GM18951 (cell line): ENCODE results near the gene KLHL29.

Experiments used
- POLR2A ChIP-seq: IDR thresholded peaks from 4 replicates; pipeline ENCODE4 v1.6.1; 2011; ENCODE audit warnings: mild to moderate bottlenecking; ENCODE audit not compliant: insufficient read length, insufficient read depth; ENCODE audit errors: extremely low read depth
- in situ Hi-C: fragments of 300-500 bp; cut with MboI; formaldehyde crosslinking; loops from one replicate; pipeline ENCODE4 v1.12.0; 2022; ENCODE audit warnings: low sequenced_read_pairs, mixed read lengths, inconsistent platforms; ENCODE audit not compliant: unreplicated experiment

Gene KLHL29

DNA sequence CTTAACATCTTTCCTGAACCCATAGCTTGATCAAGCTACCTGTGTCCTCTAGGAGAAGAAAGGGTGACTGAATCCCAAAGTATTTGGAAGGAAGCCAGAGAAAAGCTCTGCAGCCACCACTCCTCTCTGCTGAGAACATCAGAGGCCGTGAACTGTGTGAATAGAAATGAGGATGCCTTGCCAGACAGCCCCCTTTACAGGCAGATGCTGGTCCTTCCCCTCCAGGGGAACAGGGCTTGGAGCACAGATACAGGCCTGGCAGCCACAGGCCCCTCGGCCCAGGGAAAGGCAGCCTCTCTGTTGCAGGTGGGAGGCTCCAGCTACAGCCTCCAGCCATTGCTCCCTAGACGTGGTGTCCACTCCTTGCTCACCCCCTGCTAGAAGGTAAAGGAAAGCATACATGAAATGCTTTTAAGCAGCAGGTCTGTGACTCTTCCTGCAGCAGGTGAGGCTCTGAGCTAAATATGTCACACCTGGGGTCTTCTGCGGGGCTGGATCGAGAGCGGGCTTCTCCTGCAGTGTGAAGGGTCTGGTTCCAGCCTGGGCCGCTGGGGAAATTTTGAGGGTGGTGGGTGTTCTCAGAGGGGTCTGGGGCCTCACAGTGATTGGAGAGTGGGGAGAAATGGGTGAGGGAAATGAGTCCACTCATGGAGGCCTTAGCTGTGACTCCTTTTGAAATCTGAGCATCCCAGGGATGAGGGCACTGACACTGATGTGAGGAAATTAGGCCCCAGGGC, 234.0 kb downstream of the KLHL29 start:
- no peak for TF ChIP-seq POLR2A
- in situ Hi-C loops, result no loop called here

- no peak for TF ChIP-seq POLR2A
- in situ Hi-C loops, result no loop called here
Measured at GRCh38 chr2:23619941-23620340, 235.0 kb downstream of the KLHL29 start.

DNA sequence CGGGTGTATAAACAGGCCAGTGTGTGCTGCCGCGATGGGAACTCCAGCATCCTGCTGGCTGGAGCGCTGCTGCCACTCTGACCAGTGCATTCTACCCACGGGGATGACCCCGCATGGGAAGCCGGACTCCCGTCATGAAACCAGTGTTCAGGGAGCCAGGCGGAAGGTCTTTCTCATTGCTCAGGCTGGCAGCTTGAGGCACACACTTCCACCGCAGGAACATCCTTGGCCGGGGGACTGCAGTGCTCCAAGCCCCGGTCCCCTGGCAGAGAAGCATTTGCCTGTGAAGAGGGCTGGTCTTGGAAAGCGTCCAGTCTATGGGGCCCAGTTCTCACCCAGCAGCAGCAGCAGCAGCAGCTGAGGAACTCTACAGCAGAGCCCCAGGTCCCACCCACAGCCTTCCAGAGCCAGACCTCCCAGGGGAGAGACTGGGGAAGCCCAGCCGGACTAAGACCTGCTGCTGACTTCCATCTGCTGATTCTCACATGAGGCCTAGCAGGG, 235.9 kb downstream of the KLHL29 start:
- in situ Hi-C loops, result no loop called here
- TF ChIP-seq POLR2A, result no peak

- in situ Hi-C loops, result no loop called here
Measured at GRCh38 chr2:23621616-23622015, 236.6 kb downstream of the KLHL29 start.

GRCh38 chr2:23622466-23622865, 237.5 kb downstream of the KLHL29 start:
- in situ Hi-C loops, result no loop called here
- no peak for TF ChIP-seq POLR2A

More at GRCh38 chr2:23621616-23622015, 236.6 kb downstream of the KLHL29 start:
- TF ChIP-seq POLR2A, result no peak

GRCh38 chr2:23622966-23623675, 238.1 kb downstream of the KLHL29 start:
- in situ Hi-C loops, result no loop called here
- no peak for TF ChIP-seq POLR2A

DNA sequence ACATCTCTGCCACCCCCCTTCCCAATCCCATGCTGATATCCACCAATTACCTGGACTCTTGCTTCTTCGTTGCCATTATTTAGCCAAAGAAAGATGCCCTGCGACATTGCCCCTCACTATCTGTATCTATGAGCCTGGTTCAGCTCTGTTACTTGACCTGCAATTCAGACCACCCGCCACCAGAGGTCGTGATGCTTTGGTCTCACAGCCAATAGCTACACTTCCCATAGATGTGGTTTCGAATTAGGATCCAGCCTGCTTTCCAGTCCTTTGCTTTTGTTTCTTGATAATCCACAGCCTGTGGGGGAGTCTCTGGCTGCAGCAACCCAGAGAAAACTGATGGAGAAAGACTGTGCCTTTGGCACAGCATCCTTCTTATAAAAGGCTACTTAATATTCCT, 239.4 kb downstream of the KLHL29 start:
- no peak for TF ChIP-seq POLR2A
- in situ Hi-C loops, result no loop called here

GRCh38 chr2:23624915-23625314, 239.9 kb downstream of the KLHL29 start:
- in situ Hi-C loops, result no loop called here
- no peak for TF ChIP-seq POLR2A

- in situ Hi-C loops, result no loop called here
- no peak for TF ChIP-seq POLR2A
Measured at GRCh38 chr2:23625726-23626125, 240.7 kb downstream of the KLHL29 start.

DNA sequence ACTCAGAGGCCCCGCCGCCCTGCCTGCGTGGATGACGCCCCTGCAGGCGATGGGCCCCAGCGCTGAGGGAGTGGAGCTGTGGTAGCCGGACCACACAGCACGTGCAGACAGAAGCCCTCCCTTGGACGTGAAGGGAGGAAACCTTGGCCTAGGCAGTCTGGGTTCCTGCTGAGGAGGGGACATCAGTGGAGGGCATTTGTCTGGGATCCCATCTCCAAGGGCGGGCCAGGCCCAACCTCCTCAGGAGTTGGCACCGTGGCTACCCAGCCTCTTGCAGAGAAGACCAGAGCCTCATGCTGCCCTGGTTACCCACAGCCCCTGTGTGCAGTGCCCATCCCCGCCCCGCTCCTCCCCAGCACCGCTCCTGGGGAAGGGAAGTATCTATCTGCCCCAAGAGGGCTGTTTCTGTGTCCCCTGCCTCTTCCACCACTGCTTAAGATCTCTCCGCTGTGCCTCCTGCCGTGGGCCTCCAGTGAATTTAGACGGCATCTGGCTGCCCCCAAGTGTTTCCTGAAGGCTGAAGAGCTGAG, 241.8 kb downstream of the KLHL29 start:
- in situ Hi-C loops, result no loop called here

DNA sequence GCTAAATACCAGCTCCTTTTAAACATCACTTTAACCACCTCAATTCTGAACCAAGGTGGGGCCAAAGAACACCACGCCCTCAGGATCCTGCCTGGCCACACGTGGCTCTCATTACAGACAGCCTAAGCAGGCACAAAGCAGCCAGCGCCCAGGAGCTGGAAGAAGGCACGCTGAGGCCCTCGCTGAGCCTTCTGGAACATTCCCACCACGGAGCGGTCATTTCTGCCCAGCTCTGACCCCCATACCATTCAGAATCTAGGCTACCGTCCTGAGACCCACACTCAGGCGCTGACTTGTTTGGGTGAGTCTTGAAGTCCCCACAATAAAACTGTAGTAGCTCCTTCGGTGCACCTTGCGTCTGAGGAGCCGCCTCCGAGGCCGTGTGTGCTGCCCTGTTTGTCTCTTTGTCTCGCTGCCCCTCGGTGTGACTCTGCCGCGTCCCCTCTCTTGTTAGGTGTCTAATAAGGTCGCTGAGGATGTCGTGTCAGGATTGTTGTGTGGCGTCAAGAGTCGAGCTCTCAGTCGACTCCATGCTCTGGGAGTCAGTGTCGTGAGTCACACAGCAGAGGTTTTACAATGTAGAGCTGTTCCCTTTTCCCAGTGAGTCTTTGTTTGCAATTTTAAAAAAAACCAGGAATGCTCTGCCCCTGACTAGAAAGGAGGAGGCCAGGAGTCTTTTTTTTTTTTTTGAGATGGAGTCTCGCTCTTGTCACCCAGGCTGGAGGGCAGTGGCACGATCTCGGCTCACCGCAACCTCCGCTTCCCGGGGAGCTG, 242.4 kb downstream of the KLHL29 start:
- in situ Hi-C loops, result no loop called here
- no peak for TF ChIP-seq POLR2A

More for the DNA sequence above, 241.8 kb downstream of the KLHL29 start:
- no peak for TF ChIP-seq POLR2A

- in situ Hi-C loops, result no loop called here
- no peak for TF ChIP-seq POLR2A
Measured at GRCh38 chr2:23628926-23629771, 244.2 kb downstream of the KLHL29 start.
